ENCODE measurements around the gene IPO9.
"Not testable (repeated sequence)": the region's sequence is repeated elsewhere in the genome, so short reads cannot be mapped to it uniquely, and the experiment has no call there.

Gene IPO9

GRCh38 chr1:201850053-201850397 is 21.1 kb downstream of the IPO9 start:
- no peak for DNase-seq (ENCODE audit: low read depth)
- no peak for TF ChIP-seq MAX (IDR thresholded peaks at IDR 0.05; ENCODE audit: low read depth, low read length)
- H3K4me3 ChIP-seq (ENCODE audit: low read depth, low read length), result no peak overlapping the region

- H3K4me3 ChIP-seq (ENCODE audit: low read depth, low read length), result no peak overlapping the region
- DNase-seq (ENCODE audit: low read depth), result no peak
- TF ChIP-seq MYC (IDR thresholded peaks at IDR 0.05; ENCODE audit: low read depth, low read length), result no peak
- TF ChIP-seq MAX (IDR thresholded peaks at IDR 0.05; ENCODE audit: low read depth, low read length), result no peak
- no peak for TF ChIP-seq POLR2A (IDR thresholded peaks at IDR 0.05; ENCODE audit: extremely low read depth, insufficient read length)
- TF ChIP-seq CTCF (IDR thresholded peaks at IDR 0.05; ENCODE audit: low read depth, low read length), result no peak
Measured at GRCh38 chr1:201851949-201852348, 23.0 kb downstream of the IPO9 start.

GRCh38 chr1:201856722-201857121 is 27.8 kb downstream of the IPO9 start:
- DNase-seq (ENCODE audit: low read depth); H3K4me3 ChIP-seq (ENCODE audit: low read depth, low read length): not testable (repeated sequence)

GRCh38 chr1:201859424-201859823 is 30.5 kb downstream of the IPO9 start:
- H3K4me3 ChIP-seq (ENCODE audit: low read depth, low read length), result no peak overlapping the region
- TF ChIP-seq POLR2A (IDR thresholded peaks at IDR 0.05; ENCODE audit: extremely low read depth, insufficient read length) (no peak), MAX (IDR thresholded peaks at IDR 0.05; ENCODE audit: low read depth, low read length) (no peak), CTCF (IDR thresholded peaks at IDR 0.05; ENCODE audit: low read depth, low read length) (no peak)
- no peak for DNase-seq (ENCODE audit: low read depth)

GRCh38 chr1:201861448-201861847 is 32.5 kb downstream of the IPO9 start:
- no peak overlapping the region for H3K4me3 ChIP-seq (ENCODE audit: low read depth, low read length)
- TF ChIP-seq MYC (IDR thresholded peaks at IDR 0.05; ENCODE audit: low read depth, low read length), result no peak
- TF ChIP-seq CTCF (IDR thresholded peaks at IDR 0.05; ENCODE audit: low read depth, low read length), result no peak
- no peak for TF ChIP-seq POLR2A (IDR thresholded peaks at IDR 0.05; ENCODE audit: extremely low read depth, insufficient read length)
- TF ChIP-seq MAX (IDR thresholded peaks at IDR 0.05; ENCODE audit: low read depth, low read length), result no peak
- DNase-seq (ENCODE audit: low read depth), result no peak

GRCh38 chr1:201870397-201870796 is 41.4 kb downstream of the IPO9 start:
- no peak for TF ChIP-seq MAX (IDR thresholded peaks at IDR 0.05; ENCODE audit: low read depth, low read length)
- no peak for TF ChIP-seq POLR2A (IDR thresholded peaks at IDR 0.05; ENCODE audit: extremely low read depth, insufficient read length)
- no peak for TF ChIP-seq MYC (IDR thresholded peaks at IDR 0.05; ENCODE audit: low read depth, low read length)
- no peak for TF ChIP-seq CTCF (IDR thresholded peaks at IDR 0.05; ENCODE audit: low read depth, low read length)
- H3K4me3 ChIP-seq (ENCODE audit: low read depth, low read length), result no peak overlapping the region
- no peak for DNase-seq (ENCODE audit: low read depth)

- no peak overlapping the region for H3K4me3 ChIP-seq (ENCODE audit: low read depth, low read length)
- TF ChIP-seq CTCF (IDR thresholded peaks at IDR 0.05; ENCODE audit: low read depth, low read length) (no peak), MAX (IDR thresholded peaks at IDR 0.05; ENCODE audit: low read depth, low read length) (no peak), MYC (IDR thresholded peaks at IDR 0.05; ENCODE audit: low read depth, low read length) (no peak), POLR2A (IDR thresholded peaks at IDR 0.05; ENCODE audit: extremely low read depth, insufficient read length) (no peak)
- no peak for DNase-seq (ENCODE audit: low read depth)
Measured at GRCh38 chr1:201874672-201875071, 45.7 kb downstream of the IPO9 start.
